Peyer's patch (tissue), 4 donors: Measurements from ENCODE around the gene KRAS.

Experiments used
- CTCF ChIP-seq, 6 experiments: fragments of 450-650 bp in 4 of 6; fragments of 200-600 bp in 2 of 6; sonication (generic) in 1 of 6; IDR thresholded peaks; one replicate each; pipeline ENCODE4 v1.5.1; 2017 to 2019; ENCODE audit warnings: antibody characterized with exemption in 6 of 6, mild to moderate bottlenecking in 3 of 6, moderate library complexity in 1 of 6
- POLR2A ChIP-seq, 2 donors: fragments of 450-650 bp; IDR thresholded peaks; one replicate each; pipeline ENCODE4 v1.5.1; 2017; ENCODE audit warnings: antibody characterized with exemption in 2 of 2, mild to moderate bottlenecking in 2 of 2, moderate library complexity in 2 of 2

GRCh38 chr12:25254271-25254880 lies 3.6 kb upstream of the KRAS start:
- TF ChIP-seq CTCF (IDR thresholded peaks at IDR 0.05) (no peak), POLR2A (IDR thresholded peaks at IDR 0.05) (no peak)
